ENCODE data around the gene GAGE10. TPM values are rescaled to one million over a fixed set of nuclear protein-coding genes. Genes with fewer than 3 reads are reported as not detected.

The GAGE10 gene, protein sequence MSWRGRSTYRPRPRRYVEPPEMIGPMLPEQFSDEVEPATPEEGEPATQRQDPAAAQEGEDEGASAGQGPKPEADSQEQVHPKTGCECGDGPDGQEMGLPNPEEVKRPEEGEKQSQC
- total RNA-seq (2022), result not detected in 2 replicates
- Bru-seq, nascent RNA, result percentile 18 among the genes with signal in this experiment
- BruChase-seq, experiment 1, labeled RNA remaining after a 6-hour chase, result percentile 48 among the genes with signal in this experiment
- percentile 42 among the genes with signal in this experiment for BruChase-seq, experiment 2, labeled RNA remaining after a 2-hour chase
- long read RNA-seq, result 0 reads

DNA sequence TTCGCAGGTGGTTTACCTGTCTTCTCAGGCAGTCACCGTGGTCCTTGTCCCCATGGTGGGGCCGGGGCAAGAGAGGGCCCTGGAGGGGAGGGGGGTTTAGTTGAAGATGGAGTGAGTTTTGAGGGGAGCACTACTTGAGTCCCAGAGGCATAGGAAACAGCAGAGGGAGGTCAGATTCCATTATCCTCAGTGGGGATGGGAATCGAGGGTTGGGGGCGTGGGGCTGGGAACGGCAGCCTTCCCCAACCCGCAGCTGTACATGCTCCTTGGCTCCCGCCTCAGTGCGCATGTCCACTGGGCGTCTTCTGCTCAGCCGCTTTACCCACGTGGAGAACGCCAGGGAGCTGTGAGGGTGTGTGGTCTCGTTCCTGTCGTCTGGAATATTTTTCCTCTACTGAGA, at the start of gene GAGE10:
TSS of gene GAGE10 (plus strand) at position 301 of the 400 bp plus-strand sequence. CDS start 1,214 bp downstream, outside the sequence.
- Mint-ChIP-seq H3K27me3 (ENCODE audit: insufficient read depth, unreplicated experiment) (peaks cover 28% of the 10 kb centered on the region), H3K4me3 (ENCODE audit: unreplicated experiment) (no peak within 1 kb of the TSS), H3K4me1 (ENCODE audit: insufficient read depth, unreplicated experiment) (peaks cover 1% of the 10 kb centered on the region), H3K36me3 (ENCODE audit: insufficient read depth, unreplicated experiment) (no peaks in the 10 kb centered on the region), H3K27ac (ENCODE audit: low read depth, unreplicated experiment) (no peak within 1 kb of the TSS), H3K9me3 (ENCODE audit: unreplicated experiment) (no peaks in the 10 kb centered on the region)
- intact Hi-C loops (cut with micrococcal nuclease), result no loop called here
- ChIA-PET CTCF (no interaction called here), POLR2A (no interaction called here)
- TF ChIP-seq, protein P1, sequence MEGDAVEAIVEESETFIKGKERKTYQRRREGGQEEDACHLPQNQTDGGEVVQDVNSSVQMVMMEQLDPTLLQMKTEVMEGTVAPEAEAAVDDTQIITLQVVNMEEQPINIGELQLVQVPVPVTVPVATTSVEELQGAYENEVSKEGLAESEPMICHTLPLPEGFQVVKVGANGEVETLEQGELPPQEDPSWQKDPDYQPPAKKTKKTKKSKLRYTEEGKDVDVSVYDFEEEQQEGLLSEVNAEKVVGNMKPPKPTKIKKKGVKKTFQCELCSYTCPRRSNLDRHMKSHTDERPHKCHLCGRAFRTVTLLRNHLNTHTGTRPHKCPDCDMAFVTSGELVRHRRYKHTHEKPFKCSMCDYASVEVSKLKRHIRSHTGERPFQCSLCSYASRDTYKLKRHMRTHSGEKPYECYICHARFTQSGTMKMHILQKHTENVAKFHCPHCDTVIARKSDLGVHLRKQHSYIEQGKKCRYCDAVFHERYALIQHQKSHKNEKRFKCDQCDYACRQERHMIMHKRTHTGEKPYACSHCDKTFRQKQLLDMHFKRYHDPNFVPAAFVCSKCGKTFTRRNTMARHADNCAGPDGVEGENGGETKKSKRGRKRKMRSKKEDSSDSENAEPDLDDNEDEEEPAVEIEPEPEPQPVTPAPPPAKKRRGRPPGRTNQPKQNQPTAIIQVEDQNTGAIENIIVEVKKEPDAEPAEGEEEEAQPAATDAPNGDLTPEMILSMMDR (IDR thresholded peaks at IDR 0.05; ENCODE audit: unreplicated experiment), result no peak
- no peak for DNase-seq (ENCODE audit: unreplicated experiment)
- no TSS peak for BruUV-seq (replicated peaks)

DNA sequence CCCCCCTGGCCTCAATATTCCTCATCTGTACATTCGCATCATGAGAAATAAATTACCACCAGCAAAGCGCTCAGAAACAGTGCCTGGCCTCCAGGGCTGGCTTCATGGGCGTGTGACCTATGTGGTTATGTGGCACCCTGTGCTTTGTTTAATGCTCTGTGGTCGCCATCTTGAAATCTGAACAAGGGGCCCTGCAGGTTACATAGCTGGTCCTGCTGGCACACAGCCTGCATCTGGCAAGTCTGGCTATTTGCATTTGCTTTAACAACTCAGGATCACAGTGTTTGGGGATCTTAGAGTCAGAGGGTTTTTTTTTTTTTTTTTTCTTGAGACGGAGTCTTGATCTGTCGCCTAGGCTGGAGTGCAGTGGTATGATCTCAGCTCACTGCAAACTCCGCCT, 48.8 kb upstream of the GAGE10 start:
- intact Hi-C loops (cut with micrococcal nuclease), result no loop called here
- H3K4me1 Mint-ChIP-seq (ENCODE audit: insufficient read depth, unreplicated experiment), result no peaks in the 10 kb centered on the region
- DNase-seq (ENCODE audit: unreplicated experiment), result no peak
- BruUV-seq (replicated peaks), result no TSS peak
- TF ChIP-seq, protein P1 (IDR thresholded peaks at IDR 0.05; ENCODE audit: unreplicated experiment), result no peak
- H3K4me3 Mint-ChIP-seq (ENCODE audit: unreplicated experiment), result no peak overlapping the region
- ChIA-PET CTCF (interaction anchor here (0.6 kb wide), 1 partner anchor 308 kb away, joined by 3 read pairs; no protein-coding TSS in a partner anchor), POLR2A (no interaction called here)
- no peak overlapping the region for H3K27ac Mint-ChIP-seq (ENCODE audit: low read depth, unreplicated experiment)
- no peaks in the 10 kb centered on the region for H3K36me3 Mint-ChIP-seq (ENCODE audit: insufficient read depth, unreplicated experiment)
- H3K27me3 Mint-ChIP-seq (ENCODE audit: insufficient read depth, unreplicated experiment), result no peaks in the 10 kb centered on the region
- H3K9me3 Mint-ChIP-seq (ENCODE audit: unreplicated experiment), result no peaks in the 10 kb centered on the region

DNA sequence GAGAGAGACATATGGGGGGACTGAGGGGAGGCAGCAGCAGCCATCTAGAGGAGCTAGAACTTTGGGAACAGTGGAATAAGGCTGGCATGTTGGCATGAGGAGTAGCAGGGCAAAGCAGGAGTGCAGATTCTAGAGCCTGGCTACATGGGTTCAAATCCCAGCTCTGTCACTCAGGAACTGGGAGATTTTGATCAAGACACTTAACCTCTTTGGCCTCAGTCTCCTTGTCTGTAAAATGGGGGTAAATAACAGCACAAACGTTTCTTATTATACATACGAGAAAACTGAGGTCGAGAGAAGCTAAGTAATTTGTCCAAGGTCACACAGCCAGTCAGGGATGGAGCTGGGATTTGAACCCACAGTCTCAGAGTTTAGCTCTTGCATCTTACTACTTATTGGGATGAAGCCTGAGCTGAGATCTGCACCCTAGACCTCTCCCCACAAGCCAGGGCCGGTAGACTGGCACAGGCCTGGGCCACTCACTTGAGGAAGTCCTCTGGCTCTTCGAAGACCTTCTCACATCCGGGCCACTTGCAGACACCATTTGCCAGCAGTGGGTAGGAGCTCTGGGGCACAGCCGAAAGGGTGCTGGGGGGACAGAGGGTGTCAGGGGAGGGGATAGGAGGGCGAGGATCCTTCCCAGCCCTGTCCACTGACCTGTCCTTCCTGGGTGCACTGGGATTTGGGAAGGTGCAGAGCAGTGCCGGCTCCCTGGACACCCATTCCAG, 47.0 kb upstream of the GAGE10 start:
- ChIA-PET CTCF (no interaction called here), POLR2A (interaction anchor here (0.6 to 1.7 kb wide), 2 partner anchors 12 to 337 kb away, joined by 3 to 7 read pairs; no protein-coding TSS in a partner anchor)
- Mint-ChIP-seq H3K9me3 (ENCODE audit: unreplicated experiment) (no peaks in the 10 kb centered on the region), H3K4me1 (ENCODE audit: insufficient read depth, unreplicated experiment) (no peaks in the 10 kb centered on the region), H3K27ac (ENCODE audit: low read depth, unreplicated experiment) (no peak overlapping the region), H3K4me3 (ENCODE audit: unreplicated experiment) (no peak overlapping the region), H3K27me3 (ENCODE audit: insufficient read depth, unreplicated experiment) (no peaks in the 10 kb centered on the region), H3K36me3 (ENCODE audit: insufficient read depth, unreplicated experiment) (no peaks in the 10 kb centered on the region)
- intact Hi-C loops (cut with micrococcal nuclease), result no loop called here
- BruUV-seq (replicated peaks), result no TSS peak
- DNase-seq (ENCODE audit: unreplicated experiment), result no peak
- TF ChIP-seq, protein P1 (IDR thresholded peaks at IDR 0.05; ENCODE audit: unreplicated experiment), result no peak

DNA sequence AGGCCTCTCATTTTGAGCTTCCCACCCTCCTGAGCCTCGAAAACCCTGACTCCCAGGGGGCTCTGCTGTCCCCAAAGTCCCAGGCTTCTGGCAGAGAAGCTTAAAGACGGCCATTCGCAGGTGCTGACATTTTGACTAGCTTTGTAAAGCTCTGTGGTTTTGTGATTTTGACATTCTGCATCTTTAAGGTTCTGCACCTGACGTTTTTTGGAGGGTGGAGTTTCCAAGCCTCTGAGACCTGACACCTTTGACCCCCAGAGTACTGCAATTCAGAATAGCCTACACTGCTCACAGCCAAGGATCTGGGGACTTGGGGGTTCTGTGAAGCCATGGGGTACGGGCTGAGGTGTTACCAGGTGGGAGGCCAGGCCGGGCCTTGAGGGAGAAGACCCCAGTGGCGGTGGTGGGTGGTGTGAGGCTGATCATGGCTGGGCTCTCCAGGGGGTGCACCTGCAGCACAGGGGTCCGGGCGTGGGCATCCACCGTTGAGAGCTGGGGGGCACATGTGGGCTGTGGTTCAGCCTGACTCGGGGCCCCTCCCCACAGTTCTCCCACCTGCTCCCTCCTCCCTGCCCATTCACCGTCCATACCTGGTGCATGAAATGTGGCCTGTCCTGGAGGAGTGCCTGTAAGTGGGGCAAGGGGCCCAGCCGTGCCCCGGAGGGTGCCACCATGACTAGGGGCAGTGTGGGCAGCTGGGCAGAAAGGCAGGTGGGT, 46.2 kb upstream of the GAGE10 start:
- TF ChIP-seq, protein P1 (IDR thresholded peaks at IDR 0.05; ENCODE audit: unreplicated experiment), result no peak
- ChIA-PET CTCF (no interaction called here), POLR2A (interaction anchor here (1.7 kb wide), 1 partner anchor 11 kb away, joined by 7 read pairs; no protein-coding TSS in a partner anchor)
- H3K27ac Mint-ChIP-seq (ENCODE audit: low read depth, unreplicated experiment), result no peak overlapping the region
- H3K36me3 Mint-ChIP-seq (ENCODE audit: insufficient read depth, unreplicated experiment), result no peaks in the 10 kb centered on the region
- no peaks in the 10 kb centered on the region for H3K27me3 Mint-ChIP-seq (ENCODE audit: insufficient read depth, unreplicated experiment)
- BruUV-seq (replicated peaks), result no TSS peak
- DNase-seq (ENCODE audit: unreplicated experiment), result no peak
- no peaks in the 10 kb centered on the region for H3K4me1 Mint-ChIP-seq (ENCODE audit: insufficient read depth, unreplicated experiment)
- H3K4me3 Mint-ChIP-seq (ENCODE audit: unreplicated experiment), result no peak overlapping the region
- peaks cover 8% of the 10 kb centered on the region for H3K9me3 Mint-ChIP-seq (ENCODE audit: unreplicated experiment)
- intact Hi-C loops (cut with micrococcal nuclease), result no loop called here

All from MCF 10A (cell line).